Measurements from ENCODE around the gene PYGO1.

GRCh38 chr15:55555089-55555488 is 33.1 kb downstream of the PYGO1 start:
- TF ChIP-seq, protein P1, sequence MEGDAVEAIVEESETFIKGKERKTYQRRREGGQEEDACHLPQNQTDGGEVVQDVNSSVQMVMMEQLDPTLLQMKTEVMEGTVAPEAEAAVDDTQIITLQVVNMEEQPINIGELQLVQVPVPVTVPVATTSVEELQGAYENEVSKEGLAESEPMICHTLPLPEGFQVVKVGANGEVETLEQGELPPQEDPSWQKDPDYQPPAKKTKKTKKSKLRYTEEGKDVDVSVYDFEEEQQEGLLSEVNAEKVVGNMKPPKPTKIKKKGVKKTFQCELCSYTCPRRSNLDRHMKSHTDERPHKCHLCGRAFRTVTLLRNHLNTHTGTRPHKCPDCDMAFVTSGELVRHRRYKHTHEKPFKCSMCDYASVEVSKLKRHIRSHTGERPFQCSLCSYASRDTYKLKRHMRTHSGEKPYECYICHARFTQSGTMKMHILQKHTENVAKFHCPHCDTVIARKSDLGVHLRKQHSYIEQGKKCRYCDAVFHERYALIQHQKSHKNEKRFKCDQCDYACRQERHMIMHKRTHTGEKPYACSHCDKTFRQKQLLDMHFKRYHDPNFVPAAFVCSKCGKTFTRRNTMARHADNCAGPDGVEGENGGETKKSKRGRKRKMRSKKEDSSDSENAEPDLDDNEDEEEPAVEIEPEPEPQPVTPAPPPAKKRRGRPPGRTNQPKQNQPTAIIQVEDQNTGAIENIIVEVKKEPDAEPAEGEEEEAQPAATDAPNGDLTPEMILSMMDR (IDR thresholded peaks at IDR 0.05): no peak
- TF ChIP-seq POLR2A (IDR thresholded peaks at IDR 0.05): no peak

Data from heart left ventricle (tissue), 13 donors.